Loucy (cell line): ENCODE results near the gene LINS1.

Experiments used
- CTCF ChIP-seq: fragments of 200-600 bp; sonication (generic); conservative IDR thresholded peaks from 2 replicates; pipeline ENCODE4 v1.5.1; 2014; ENCODE audit warnings: mild to moderate bottlenecking, antibody characterized with exemption, low read length
- EZH2phosphoT487 ChIP-seq: fragments of 200-600 bp; IDR thresholded peaks from 2 replicates; pipeline ENCODE4 v1.6.1; 2018; ENCODE audit warnings: antibody characterized with exemption, mild to moderate bottlenecking, moderate library complexity, borderline replicate concordance

DNA sequence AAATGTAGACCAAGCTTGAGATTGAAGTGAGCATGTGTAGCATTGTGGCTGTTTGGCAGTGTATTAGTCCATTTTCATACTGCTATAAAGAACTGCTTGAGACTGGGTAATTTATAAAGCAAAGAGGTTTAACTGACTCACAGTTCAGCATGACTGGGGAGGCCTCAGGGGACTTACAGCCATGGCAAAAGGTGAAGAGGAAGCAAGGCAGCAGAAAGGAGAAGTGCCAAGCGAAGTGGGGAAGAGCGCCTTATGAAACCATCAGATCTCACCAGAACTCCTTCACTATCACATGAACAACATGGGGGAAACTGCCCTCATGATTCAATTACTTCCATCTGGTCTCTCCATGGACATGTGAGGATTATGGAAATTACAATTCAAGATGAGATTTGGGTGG, 64.7 kb downstream of the LINS1 start:
- TF ChIP-seq CTCF (no peak), EZH2phosphoT487 (no peak)
